MG63 (cell line): ENCODE measurements around the gene NT5E. TPM values are rescaled to one million over a fixed set of nuclear protein-coding genes. Genes with fewer than 3 reads are reported as not detected.
"Not testable (repeated sequence)": the region's sequence is repeated elsewhere in the genome, so short reads cannot be mapped to it uniquely, and the experiment has no call there.

Experiments
- DNase-seq: peaks from one replicate; pipeline ENCODE4 v3.0.0-alpha.2; 2020
- H3K27me3 ChIP-seq: fragments of 250-450 bp; sonication (Bioruptor Pico); 2 replicates; pipeline ENCODE4 v1.5.1; 2020; ENCODE audit warnings: mild to moderate bottlenecking, moderate library complexity
- H3K36me3 ChIP-seq: fragments of 250-450 bp; sonication (Bioruptor Pico); 2 replicates; pipeline ENCODE4 v1.5.1; 2020; ENCODE audit warnings: mild to moderate bottlenecking, moderate library complexity
- H3K4me3 ChIP-seq: fragments of 250-450 bp; sonication (Bioruptor Pico); 2 replicates; pipeline ENCODE4 v1.5.1; 2020; ENCODE audit warnings: mild to moderate bottlenecking, moderate library complexity
- H3K9me3 ChIP-seq: fragments of 250-450 bp; sonication (Bioruptor Pico); 2 replicates; pipeline ENCODE4 v1.5.1; 2020; ENCODE audit warnings: mild to moderate bottlenecking, moderate library complexity
- total RNA-seq: library from RNA; depleted of rRNA; stranded (reverse); fragments of >200 nt; shearing (Covaris generic); gene quantifications from 2 replicates; pipeline ENCODE4 v1.2.3, GENCODE V29; 2014; ENCODE audit warnings: low replicate concordance; rRNA removed

Gene NT5E
- 40.8 and 60.9 TPM in 2 replicates for total RNA-seq

DNA sequence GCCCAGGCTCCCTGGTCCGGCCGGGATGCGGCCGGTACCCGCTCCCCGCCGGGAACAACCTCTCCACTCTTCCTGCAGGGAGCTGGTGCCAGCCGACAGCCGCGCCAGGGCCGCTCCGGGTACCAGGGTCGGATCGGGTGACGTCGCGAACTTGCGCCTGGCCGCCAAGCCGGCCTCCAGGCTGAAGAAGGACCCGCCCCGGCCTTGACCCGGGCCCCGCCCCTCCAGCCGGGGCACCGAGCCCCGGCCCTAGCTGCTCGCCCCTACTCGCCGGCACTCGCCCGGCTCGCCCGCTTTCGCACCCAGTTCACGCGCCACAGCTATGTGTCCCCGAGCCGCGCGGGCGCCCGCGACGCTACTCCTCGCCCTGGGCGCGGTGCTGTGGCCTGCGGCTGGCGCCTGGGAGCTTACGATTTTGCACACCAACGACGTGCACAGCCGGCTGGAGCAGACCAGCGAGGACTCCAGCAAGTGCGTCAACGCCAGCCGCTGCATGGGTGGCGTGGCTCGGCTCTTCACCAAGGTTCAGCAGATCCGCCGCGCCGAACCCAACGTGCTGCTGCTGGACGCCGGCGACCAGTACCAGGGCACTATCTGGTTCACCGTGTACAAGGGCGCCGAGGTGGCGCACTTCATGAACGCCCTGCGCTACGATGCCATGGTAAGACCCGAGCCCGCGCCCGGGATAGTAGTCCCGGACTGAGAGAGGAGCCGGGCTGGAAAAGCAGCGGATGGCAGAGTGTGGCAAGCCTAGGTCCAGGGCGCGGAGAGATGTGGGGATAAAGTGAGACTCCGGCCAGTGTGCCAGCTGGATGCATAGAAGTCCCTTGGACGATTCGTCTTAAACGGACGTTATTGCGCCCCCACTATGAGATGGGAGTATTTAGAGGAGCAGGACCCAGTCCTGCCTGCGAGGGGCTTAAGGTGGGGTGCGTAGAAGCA is at the start of gene NT5E:
NT5E (plus strand) TSS at position 266 of the 942 bp plus-strand sequence; CDS start at position 323, 57 bp downstream.
- no peaks in the 10 kb centered on the region for H3K27me3 ChIP-seq
- peak; percentile 93 for DNase-seq
- no peaks in the 10 kb centered on the region; the same call in 1 of the 2 replicates for H3K9me3 ChIP-seq
- H3K4me3 ChIP-seq = peak within 1 kb of the TSS; percentile 73
- peaks cover 14% of the 10 kb centered on the region for H3K36me3 ChIP-seq

DNA sequence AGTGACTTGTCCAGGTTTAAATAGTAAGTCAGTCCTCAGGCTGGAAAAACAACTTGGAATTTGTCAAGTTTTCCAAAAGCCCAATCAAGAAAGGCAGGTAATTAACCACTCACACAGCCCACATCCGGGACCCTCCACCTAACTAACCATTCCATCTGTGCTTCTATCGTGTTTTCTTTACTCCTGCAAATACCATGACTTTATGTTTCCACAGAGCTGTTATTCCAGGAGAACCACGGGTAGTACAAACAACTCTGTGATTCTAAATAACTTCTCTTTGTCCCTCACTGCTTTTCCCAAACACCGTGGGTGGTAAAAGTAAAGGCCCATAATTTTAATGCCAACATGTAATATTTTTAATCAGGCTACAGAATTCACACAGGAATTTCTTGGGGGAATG is 49.6 kb upstream of the NT5E start:
- peaks cover 10% of the 10 kb centered on the region; the same call in 1 of the 2 replicates for H3K9me3 ChIP-seq
- DNase-seq = no peak
- no peaks in the 10 kb centered on the region for H3K27me3 ChIP-seq
- H3K4me3 ChIP-seq = no peak overlapping the region
- no peaks in the 10 kb centered on the region for H3K36me3 ChIP-seq

- DNase-seq = no peak
- Histone ChIP-seq H3K36me3 (no peaks in the 10 kb centered on the region), H3K27me3 (no peaks in the 10 kb centered on the region), H3K4me3 (no peak overlapping the region), H3K9me3 (peaks cover 10% of the 10 kb centered on the region; the same call in 1 of the 2 replicates)
Measured at GRCh38 chr6:85401186-85402021, 48.5 kb upstream of the NT5E start.

DNA sequence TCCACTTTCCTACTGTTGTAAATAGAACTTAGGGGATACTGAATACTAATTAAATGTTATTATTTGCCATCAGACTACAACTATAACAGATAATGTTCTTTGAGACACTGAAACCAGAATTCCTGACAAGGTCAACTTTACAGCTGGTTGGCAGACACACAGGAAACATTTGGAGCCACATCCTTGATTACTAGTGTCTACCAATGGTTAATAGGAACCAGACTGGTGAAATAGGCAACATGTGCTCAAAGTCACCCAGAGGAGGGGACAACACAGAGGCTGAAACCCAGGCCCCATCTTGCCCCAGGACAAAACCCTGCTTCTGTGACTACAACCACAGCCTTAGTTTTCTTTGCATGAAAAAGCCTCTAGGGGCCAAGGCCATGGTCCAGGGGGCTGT is 47.8 kb upstream of the NT5E start:
- H3K27me3 ChIP-seq = no peaks in the 10 kb centered on the region
- DNase-seq = no peak
- H3K9me3 ChIP-seq = peaks cover 10% of the 10 kb centered on the region; the same call in 1 of the 2 replicates

DNA sequence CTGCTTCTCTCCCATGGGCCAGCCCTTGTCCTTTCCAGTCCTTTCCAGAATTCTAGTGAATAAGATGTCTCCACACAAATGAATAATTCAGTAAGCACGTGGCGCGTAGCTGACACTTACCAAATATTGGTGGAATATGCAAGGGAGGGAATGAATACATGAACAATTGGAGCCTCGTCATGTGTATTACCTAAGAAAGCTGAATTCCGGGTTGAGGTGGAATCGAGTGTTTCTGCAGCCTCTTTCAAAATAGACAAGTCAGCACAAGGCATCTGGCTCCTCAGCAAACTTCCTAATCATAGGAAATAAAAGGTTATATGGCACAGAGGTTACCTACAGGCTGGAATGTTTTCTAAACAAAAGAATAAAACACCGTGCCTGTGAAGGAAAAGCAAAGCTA is 47.0 kb upstream of the NT5E start:
- Histone ChIP-seq H3K9me3 (peaks cover 4% of the 10 kb centered on the region; the same call in 1 of the 2 replicates), H3K27me3 (no peaks in the 10 kb centered on the region), H3K4me3 (no peak overlapping the region), H3K36me3 (no peaks in the 10 kb centered on the region)
- DNase-seq = no peak

More for the DNA sequence above, 47.8 kb upstream of the NT5E start:
- H3K36me3 ChIP-seq = no peaks in the 10 kb centered on the region
- H3K4me3 ChIP-seq = no peak overlapping the region

- Histone ChIP-seq H3K9me3 (no peaks in the 10 kb centered on the region), H3K4me3 (no peak overlapping the region), H3K36me3 (no peaks in the 10 kb centered on the region), H3K27me3 (no peaks in the 10 kb centered on the region)
- peak; percentile 42 for DNase-seq
Measured at GRCh38 chr6:85403331-85404015, 46.4 kb upstream of the NT5E start.

GRCh38 chr6:85404016-85404563 is 45.8 kb upstream of the NT5E start:
- not testable (repeated sequence) for H3K36me3 ChIP-seq, DNase-seq, H3K9me3 ChIP-seq, H3K4me3 ChIP-seq, H3K27me3 ChIP-seq

- Histone ChIP-seq H3K36me3 (no peaks in the 10 kb centered on the region), H3K27me3 (no peaks in the 10 kb centered on the region), H3K4me3 (no peak overlapping the region), H3K9me3 (no peaks in the 10 kb centered on the region)
- peak; percentile 96 for DNase-seq
Measured at GRCh38 chr6:85404564-85405174, 45.2 kb upstream of the NT5E start.

GRCh38 chr6:85405175-85405852 is 44.6 kb upstream of the NT5E start:
- no peak overlapping the region for H3K4me3 ChIP-seq
- H3K9me3 ChIP-seq = no peaks in the 10 kb centered on the region
- no peaks in the 10 kb centered on the region for H3K27me3 ChIP-seq
- H3K36me3 ChIP-seq = no peaks in the 10 kb centered on the region
- peak; percentile 39 for DNase-seq

DNA sequence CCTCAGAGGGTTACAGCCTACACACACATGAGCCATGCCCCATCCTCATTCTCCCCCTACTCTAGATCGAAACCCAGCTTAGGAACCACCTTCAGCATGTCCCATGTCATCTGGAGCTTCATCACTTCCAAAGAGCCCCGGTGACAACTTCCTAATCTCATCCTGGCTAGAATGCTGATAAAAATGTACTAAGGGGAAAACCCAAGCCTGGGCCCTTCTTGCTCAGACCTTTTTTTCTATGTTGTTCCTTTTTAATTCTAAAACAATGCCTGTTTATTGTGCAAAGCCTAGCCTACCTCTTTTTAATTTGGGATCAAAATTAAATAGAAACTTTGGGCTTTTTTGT is 44.1 kb upstream of the NT5E start:
- no peaks in the 10 kb centered on the region for H3K36me3 ChIP-seq
- no peak for DNase-seq

DNA sequence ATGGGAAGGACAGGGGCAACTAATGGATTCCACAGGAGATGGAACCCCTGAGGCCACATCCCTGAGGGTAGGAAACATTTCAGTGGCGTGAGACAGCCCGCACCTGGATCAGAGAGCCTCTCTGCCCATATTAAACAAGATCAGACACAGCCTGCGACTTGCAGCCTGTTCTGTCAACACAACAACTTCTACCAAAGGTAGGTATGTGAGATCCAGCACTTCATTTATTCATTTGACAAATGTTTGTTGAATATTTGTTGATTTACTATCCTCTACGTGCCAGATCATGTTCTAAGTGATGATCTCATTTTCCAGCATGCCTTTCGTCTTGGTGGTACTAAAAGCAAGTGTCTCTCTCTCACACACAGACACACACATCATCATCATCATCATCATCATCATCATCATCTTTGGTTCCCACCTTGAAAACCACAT is 43.2 kb upstream of the NT5E start:
- Histone ChIP-seq H3K27me3 (no peaks in the 10 kb centered on the region), H3K36me3 (no peaks in the 10 kb centered on the region), H3K4me3 (no peak overlapping the region), H3K9me3 (no peaks in the 10 kb centered on the region)
- DNase-seq = no peak

More for the DNA sequence above, 44.1 kb upstream of the NT5E start:
- Histone ChIP-seq H3K27me3 (no peaks in the 10 kb centered on the region), H3K9me3 (no peaks in the 10 kb centered on the region), H3K4me3 (no peak overlapping the region)

DNA sequence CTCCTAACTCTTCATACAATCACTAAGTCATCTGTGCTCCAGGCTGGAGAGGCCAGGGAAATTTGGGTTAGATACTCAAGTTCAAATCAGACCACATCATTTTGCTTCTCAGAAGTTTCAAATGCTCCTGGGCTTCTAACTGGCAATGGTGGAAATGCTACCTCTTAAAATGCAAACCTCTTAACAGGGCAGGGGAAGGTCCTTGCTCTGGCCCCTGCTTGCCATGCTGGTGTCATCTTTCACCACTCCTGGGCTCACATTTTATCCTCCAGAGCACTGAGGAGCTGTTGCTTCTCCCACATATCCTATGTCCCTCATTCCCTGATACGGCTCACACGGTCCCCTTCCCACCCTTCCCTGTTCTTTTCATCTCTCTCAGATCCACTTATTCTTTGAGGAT is 41.8 kb upstream of the NT5E start:
- DNase-seq = no peak
- no peak overlapping the region for H3K4me3 ChIP-seq
- H3K27me3 ChIP-seq = no peaks in the 10 kb centered on the region
- H3K9me3 ChIP-seq = no peaks in the 10 kb centered on the region
- H3K36me3 ChIP-seq = no peaks in the 10 kb centered on the region

DNA sequence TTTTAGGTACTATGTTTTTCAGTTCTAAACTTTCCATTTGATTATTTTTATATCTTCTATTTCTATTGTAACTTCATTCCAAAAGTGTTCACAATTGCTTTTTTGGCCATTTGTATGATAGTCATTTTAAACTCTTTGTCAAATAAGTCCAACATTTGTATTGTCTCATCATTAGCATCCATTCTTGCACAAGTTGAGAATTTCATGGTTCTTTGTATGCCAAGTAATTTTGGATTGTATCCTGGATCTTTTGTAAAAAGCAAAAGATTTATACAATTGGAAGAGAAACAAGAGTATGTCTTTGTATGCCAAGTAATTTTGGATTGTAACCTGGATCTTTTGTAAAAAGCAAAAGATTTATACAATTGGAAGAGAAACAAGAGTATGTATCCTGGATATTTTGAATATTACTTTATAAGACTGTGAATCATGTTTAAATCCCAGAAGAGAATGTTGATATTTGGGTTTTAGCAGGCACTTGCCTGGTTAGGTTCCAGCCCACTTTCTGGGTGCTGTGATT is 36.9 kb upstream of the NT5E start:
- Histone ChIP-seq H3K9me3 (no peaks in the 10 kb centered on the region), H3K27me3 (no peaks in the 10 kb centered on the region), H3K36me3 (no peaks in the 10 kb centered on the region), H3K4me3 (no peak overlapping the region)
- DNase-seq = peak; percentile 26

- DNase-seq = no peak
- Histone ChIP-seq H3K27me3 (no peaks in the 10 kb centered on the region), H3K36me3 (no peaks in the 10 kb centered on the region), H3K9me3 (no peaks in the 10 kb centered on the region), H3K4me3 (no peak overlapping the region)
Measured at GRCh38 chr6:85416049-85416448, 33.8 kb upstream of the NT5E start.

DNA sequence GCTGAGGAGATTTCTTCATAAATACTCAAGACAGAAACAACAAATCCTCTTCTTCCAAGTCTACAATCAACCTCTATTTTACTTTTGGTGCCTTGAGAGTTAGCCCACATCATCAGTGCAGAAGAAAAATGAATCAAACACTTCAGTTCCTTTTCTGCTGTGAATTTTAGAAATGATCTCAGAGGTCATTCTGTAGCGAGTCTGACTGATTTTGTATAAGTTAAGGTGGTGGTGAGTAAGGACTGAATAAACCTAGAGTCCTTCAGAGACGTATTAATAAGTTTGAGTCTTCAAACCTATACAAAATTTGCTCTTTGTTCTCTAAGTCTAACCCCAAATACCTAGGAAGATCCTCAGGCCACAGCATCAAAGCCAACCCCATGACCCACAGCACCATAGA is 33.1 kb upstream of the NT5E start:
- no peaks in the 10 kb centered on the region for H3K27me3 ChIP-seq
- H3K4me3 ChIP-seq = no peak overlapping the region
- no peak for DNase-seq
- H3K36me3 ChIP-seq = no peaks in the 10 kb centered on the region
- no peaks in the 10 kb centered on the region for H3K9me3 ChIP-seq
